Endodermal cell (in vitro differentiated cells): ENCODE measurements around the gene N4BP2L2. TPM values are rescaled to one million over a fixed set of nuclear protein-coding genes. Genes with fewer than 3 reads are reported as not detected.

Source experiments
- DNase-seq: peaks from one replicate; pipeline ENCODE4 v3.0.0-alpha.2; 2017
- H3K27ac ChIP-seq: 2 replicates; pipeline ENCODE4 v1.5.1; 2013; ENCODE audit warnings: mild to moderate bottlenecking, low read depth, low read length, moderate library complexity
- H3K27me3 ChIP-seq: 2 replicates; pipeline ENCODE4 v1.6.1; 2013; ENCODE audit warnings: mild to moderate bottlenecking, low read length, moderate library complexity; ENCODE audit not compliant: insufficient read depth, control insufficient read depth, poor library complexity, severe bottlenecking
- H3K36me3 ChIP-seq: 2 replicates; pipeline ENCODE4 v1.7.0; 2013; ENCODE audit warnings: mild to moderate bottlenecking, low read length, moderate library complexity; ENCODE audit not compliant: control insufficient read depth, insufficient read depth
- H3K4me1 ChIP-seq: one replicate; pipeline ENCODE4 v1.7.0; 2013; ENCODE audit warnings: low read length; ENCODE audit not compliant: control insufficient read depth, insufficient read depth
- H3K4me3 ChIP-seq: 2 replicates; pipeline ENCODE4 v1.5.1; 2013; ENCODE audit warnings: mild to moderate bottlenecking, low read length, moderate library complexity
- H3K9ac ChIP-seq: 2 replicates; pipeline ENCODE4 v1.6.1; 2013; ENCODE audit warnings: mild to moderate bottlenecking, low read length, moderate library complexity; ENCODE audit not compliant: poor library complexity, severe bottlenecking; ENCODE audit errors: extremely low read depth
- H3K9me3 ChIP-seq: 2 replicates; pipeline ENCODE4 v1.6.1; 2013; ENCODE audit warnings: mild to moderate bottlenecking, low read length, moderate library complexity; ENCODE audit not compliant: control insufficient read depth
- H3K27ac Mint-ChIP-seq: 2 replicates; pipeline ENCODE4 v1.8.0; 2020; ENCODE audit warnings: mixed read lengths
- H3K27me3 Mint-ChIP-seq: 2 replicates; pipeline ENCODE4 v1.8.0; 2021; ENCODE audit warnings: mild to moderate bottlenecking, mixed read lengths; ENCODE audit not compliant: insufficient read depth
- H3K36me3 Mint-ChIP-seq: 2 replicates; pipeline ENCODE4 v1.8.0; 2020; ENCODE audit warnings: low read depth, mixed read lengths
- H3K4me1 Mint-ChIP-seq: 2 replicates; pipeline ENCODE4 v1.8.0; 2020; ENCODE audit warnings: mixed read lengths
- H3K4me3 Mint-ChIP-seq: 2 replicates; pipeline ENCODE4 v1.8.0; 2020; ENCODE audit warnings: mild to moderate bottlenecking, moderate library complexity, mixed read lengths
- H3K9me3 Mint-ChIP-seq: 2 replicates; pipeline ENCODE4 v1.8.0; 2020; ENCODE audit warnings: mild to moderate bottlenecking, mixed read lengths
- CTCF ChIP-seq: fragments of 200-600 bp; sonication (generic); conservative IDR thresholded peaks from 2 replicates; pipeline ENCODE4 v1.5.0; 2021; ENCODE audit warnings: antibody characterized with exemption, mild to moderate bottlenecking
- WGBS, 2 experiments: methylation state at CpG; one replicate each; pipeline versions ENCODE4 v1.1.5 to v1.1.7; 2013; ENCODE audit warnings: missing lambda C conversion rate in 2 of 2, mixed read lengths in 1 of 2; ENCODE audit not compliant: insufficient coverage in 1 of 2, insufficient read length in 1 of 2; 5-methylcytosine and 5-hydroxymethylcytosine counted together
- total RNA-seq, 2 donors: library from RNA; stranded (reverse); fragmentation: NEBNext Ultra II Directional in 1 of 2; extraction: Animal tissue kit (Norgen Biotek cat#: 25700) in 1 of 2; gene quantifications; 2 replicates in 1 of 2; 3 replicates in 1 of 2; pipeline ENCODE4 v1.2.1, GENCODE V29; 2021

N4BP2L2 gene
- total RNA-seq, 2 donors from 2014 or later: 70.4 to 92.8 TPM

GRCh38 chr13:32390048-32390447 is 148.5 kb downstream of the N4BP2L2 start:
- Histone ChIP-seq H3K9me3 (no peaks in the 10 kb centered on the region), H3K9ac (no peak overlapping the region), H3K36me3 (peaks cover 4% of the 10 kb centered on the region), H3K4me3 (no peak overlapping the region), H3K4me1 (no peaks in the 10 kb centered on the region), H3K27ac (no peak overlapping the region), H3K27me3 (no peaks in the 10 kb centered on the region)
- Mint-ChIP-seq H3K4me1 (no peaks in the 10 kb centered on the region), H3K9me3 (no peaks in the 10 kb centered on the region), H3K36me3 (peaks cover 10% of the 10 kb centered on the region), H3K4me3 (no peak overlapping the region), H3K27ac (no peak overlapping the region), H3K27me3 (no peaks in the 10 kb centered on the region)
- TF ChIP-seq CTCF: no peak
- no peak for DNase-seq
- WGBS, 2 experiments: 73 to 100% methylated on average over 1 to 4 of the region's 4 CpGs

GRCh38 chr13:32385410-32385809 is 153.2 kb downstream of the N4BP2L2 start:
- Mint-ChIP-seq H3K27ac (no peak overlapping the region), H3K4me1 (no peaks in the 10 kb centered on the region), H3K4me3 (no peak overlapping the region), H3K27me3 (no peaks in the 10 kb centered on the region), H3K9me3 (no peaks in the 10 kb centered on the region), H3K36me3 (peaks cover 7% of the 10 kb centered on the region)
- no peak for TF ChIP-seq CTCF
- no peaks in the 10 kb centered on the region for H3K4me1 ChIP-seq
- no peaks in the 10 kb centered on the region for H3K27me3 ChIP-seq
- no peak overlapping the region for H3K9ac ChIP-seq
- no peak overlapping the region for H3K4me3 ChIP-seq
- no peaks in the 10 kb centered on the region for H3K9me3 ChIP-seq
- no peak for DNase-seq
- H3K27ac ChIP-seq: no peak overlapping the region
- peaks cover 26% of the 10 kb centered on the region for H3K36me3 ChIP-seq

GRCh38 chr13:32384702-32385101 is 153.9 kb downstream of the N4BP2L2 start:
- peaks cover 12% of the 10 kb centered on the region for H3K36me3 Mint-ChIP-seq
- H3K9me3 Mint-ChIP-seq: no peaks in the 10 kb centered on the region
- Histone ChIP-seq H3K9ac (no peak overlapping the region), H3K4me1 (no peaks in the 10 kb centered on the region), H3K9me3 (no peaks in the 10 kb centered on the region), H3K27me3 (no peaks in the 10 kb centered on the region), H3K4me3 (no peak overlapping the region), H3K27ac (no peak overlapping the region), H3K36me3 (peaks cover 33% of the 10 kb centered on the region)
- no peak for DNase-seq
- no peak overlapping the region for H3K27ac Mint-ChIP-seq
- H3K27me3 Mint-ChIP-seq: no peaks in the 10 kb centered on the region
- no peak for TF ChIP-seq CTCF
- no peak overlapping the region for H3K4me3 Mint-ChIP-seq
- H3K4me1 Mint-ChIP-seq: no peaks in the 10 kb centered on the region
- WGBS, 2 experiments: 90 to 100% methylated on average over 1 to 2 of the region's 2 CpGs
